Measurements from ENCODE around the gene CKS2.

DNA sequence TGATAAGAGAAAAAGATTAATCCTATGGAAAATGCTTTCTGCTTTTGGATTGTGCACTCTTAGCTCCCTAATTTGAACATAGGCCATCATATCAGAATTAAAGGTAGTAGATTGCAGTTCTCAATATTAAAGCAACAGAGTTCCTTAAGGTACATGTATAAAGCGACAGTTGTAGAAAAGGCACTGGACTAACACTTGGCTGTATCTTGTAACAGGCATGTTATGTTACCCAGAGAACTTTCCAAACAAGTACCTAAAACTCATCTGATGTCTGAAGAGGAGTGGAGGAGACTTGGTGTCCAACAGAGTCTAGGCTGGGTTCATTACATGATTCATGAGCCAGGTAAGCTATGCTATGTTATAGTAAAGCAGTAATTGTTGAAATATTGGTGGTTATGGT lies 4.0 kb downstream of the CKS2 start:
- TF ChIP-seq, protein P1, sequence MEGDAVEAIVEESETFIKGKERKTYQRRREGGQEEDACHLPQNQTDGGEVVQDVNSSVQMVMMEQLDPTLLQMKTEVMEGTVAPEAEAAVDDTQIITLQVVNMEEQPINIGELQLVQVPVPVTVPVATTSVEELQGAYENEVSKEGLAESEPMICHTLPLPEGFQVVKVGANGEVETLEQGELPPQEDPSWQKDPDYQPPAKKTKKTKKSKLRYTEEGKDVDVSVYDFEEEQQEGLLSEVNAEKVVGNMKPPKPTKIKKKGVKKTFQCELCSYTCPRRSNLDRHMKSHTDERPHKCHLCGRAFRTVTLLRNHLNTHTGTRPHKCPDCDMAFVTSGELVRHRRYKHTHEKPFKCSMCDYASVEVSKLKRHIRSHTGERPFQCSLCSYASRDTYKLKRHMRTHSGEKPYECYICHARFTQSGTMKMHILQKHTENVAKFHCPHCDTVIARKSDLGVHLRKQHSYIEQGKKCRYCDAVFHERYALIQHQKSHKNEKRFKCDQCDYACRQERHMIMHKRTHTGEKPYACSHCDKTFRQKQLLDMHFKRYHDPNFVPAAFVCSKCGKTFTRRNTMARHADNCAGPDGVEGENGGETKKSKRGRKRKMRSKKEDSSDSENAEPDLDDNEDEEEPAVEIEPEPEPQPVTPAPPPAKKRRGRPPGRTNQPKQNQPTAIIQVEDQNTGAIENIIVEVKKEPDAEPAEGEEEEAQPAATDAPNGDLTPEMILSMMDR (IDR thresholded peaks at IDR 0.05), result no peak
- no peak for TF ChIP-seq POLR2A (IDR thresholded peaks at IDR 0.05)

Measured in lower leg skin (tissue), 3 donors.